GM13976 (cell line): ENCODE results near the gene BTNL9.
"Not testable (repeated sequence)": the region's sequence is repeated elsewhere in the genome, so short reads cannot be mapped to it uniquely, and the experiment has no call there.

Experiments
- DNase-seq: peaks from one replicate; pipeline ENCODE4 v3.0.0; 2012; ENCODE audit warnings: low spot score
- in situ Hi-C: fragments of 300-500 bp; cut with MboI; formaldehyde crosslinking; loops from one replicate; pipeline ENCODE4 v1.12.0; 2022; ENCODE audit warnings: low sequenced_read_pairs, mixed read lengths, inconsistent platforms; ENCODE audit not compliant: unreplicated experiment
- TF ChIP-seq, protein P1 (sequence below): IDR thresholded peaks from 2 replicates; pipeline ENCODE4 v1.5.1; 2012; ENCODE audit warnings: borderline replicate concordance, mild to moderate bottlenecking; ENCODE audit not compliant: insufficient read depth; ENCODE audit errors: extremely low read depth, missing control alignments, control extremely low read depth

Gene BTNL9

DNA sequence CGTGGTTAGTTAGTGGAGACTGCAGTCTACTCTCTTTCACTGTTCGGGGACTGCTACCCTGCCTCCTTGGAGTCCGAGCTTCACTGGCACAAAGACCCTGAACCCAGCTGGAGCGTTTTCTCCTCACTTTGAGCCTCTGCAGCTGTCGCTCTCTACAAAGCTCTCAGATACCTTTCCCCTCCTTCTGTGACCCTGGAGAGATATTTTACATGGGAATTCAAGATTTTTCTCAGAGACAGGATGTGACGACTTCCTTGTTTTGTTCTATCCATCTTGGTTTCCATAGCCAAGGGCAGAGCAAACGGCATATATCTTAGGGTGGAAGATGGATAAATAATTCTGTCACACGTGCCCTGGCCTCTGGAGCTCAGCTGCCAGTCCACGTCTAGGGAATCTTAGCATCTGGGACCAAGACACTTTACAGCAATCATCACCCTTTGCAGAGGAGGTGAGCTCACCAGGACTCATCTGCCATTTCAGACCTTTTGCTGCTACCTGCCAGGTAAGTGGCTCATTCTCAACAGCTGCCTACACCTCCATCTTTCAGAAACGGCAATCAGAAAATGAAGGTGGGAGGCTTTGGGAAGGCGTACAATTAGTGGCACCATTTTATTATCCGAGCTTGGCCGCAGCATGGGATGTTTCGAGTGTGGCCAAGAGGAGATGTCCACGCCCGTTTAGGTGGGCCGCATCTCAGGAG is at the start of gene BTNL9:
Gene BTNL9, plus strand, starts transcription at position 336 of the 700 bp plus-strand sequence. CDS start 5,224 bp downstream, outside the sequence.
- DNase-seq, result no peak
- TF ChIP-seq, protein P1, sequence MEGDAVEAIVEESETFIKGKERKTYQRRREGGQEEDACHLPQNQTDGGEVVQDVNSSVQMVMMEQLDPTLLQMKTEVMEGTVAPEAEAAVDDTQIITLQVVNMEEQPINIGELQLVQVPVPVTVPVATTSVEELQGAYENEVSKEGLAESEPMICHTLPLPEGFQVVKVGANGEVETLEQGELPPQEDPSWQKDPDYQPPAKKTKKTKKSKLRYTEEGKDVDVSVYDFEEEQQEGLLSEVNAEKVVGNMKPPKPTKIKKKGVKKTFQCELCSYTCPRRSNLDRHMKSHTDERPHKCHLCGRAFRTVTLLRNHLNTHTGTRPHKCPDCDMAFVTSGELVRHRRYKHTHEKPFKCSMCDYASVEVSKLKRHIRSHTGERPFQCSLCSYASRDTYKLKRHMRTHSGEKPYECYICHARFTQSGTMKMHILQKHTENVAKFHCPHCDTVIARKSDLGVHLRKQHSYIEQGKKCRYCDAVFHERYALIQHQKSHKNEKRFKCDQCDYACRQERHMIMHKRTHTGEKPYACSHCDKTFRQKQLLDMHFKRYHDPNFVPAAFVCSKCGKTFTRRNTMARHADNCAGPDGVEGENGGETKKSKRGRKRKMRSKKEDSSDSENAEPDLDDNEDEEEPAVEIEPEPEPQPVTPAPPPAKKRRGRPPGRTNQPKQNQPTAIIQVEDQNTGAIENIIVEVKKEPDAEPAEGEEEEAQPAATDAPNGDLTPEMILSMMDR, result no peak
- in situ Hi-C loops, result no loop called here

DNA sequence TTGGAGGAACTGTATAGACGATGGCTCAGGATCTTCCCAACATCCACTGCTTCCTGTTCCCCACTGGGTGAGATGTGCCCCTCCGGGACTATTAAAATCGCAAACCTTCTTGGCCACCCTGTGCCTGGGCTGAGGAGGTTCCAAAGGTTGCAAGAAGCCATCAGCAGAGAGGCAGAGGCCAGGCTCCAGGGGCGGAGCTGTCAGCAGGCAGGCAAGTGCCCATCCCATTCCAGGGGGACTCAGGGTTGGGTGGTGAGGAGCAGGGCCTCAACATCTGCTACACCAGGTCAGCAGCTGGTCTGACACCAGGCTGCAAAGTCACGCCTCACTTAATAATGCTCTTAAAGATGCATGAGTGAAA is 49.2 kb upstream of the BTNL9 start:
- in situ Hi-C loops, result no loop called here
- TF ChIP-seq, protein P1, result no peak
- DNase-seq, result no peak

DNA sequence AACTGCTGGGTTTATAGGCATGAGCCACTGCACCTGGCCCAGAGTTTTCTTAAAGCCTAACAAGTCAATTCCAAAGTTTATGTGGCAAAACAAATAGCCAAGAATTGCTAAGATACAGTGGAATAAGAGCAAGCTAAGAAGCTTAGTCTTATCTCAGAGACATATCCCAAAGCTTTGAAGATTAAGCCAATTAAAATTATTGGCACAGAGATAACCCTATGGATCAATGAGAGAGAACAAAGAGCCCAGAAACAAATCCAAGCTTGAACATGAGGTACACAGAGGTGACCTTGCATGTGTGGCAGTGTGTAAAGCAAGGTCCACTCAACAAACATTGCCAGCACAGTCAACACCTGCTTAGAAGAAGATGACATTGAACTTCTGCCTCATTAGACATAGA is 38.1 kb upstream of the BTNL9 start:
- TF ChIP-seq, protein P1, result no peak
- DNase-seq, result no peak
- in situ Hi-C loops, result loop anchor here (10.0 kb wide), 1 partner anchor 57 kb away; no protein-coding TSS in a partner anchor

DNA sequence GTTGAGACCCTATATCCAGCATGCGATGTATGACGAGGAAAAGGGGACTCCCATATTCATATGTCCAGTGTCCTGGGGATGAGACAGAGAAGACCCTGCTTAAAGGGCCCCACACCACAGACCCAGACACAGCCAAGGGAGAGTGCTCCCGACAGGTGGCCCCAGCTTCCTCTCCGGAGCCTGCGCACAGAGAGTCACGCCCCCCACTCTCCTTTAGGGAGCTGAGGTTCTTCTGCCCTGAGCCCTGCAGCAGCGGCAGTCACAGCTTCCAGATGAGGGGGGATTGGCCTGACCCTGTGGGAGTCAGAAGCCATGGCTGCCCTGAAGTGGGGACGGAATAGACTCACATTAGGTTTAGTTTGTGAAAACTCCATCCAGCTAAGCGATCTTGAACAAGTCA is 34.3 kb upstream of the BTNL9 start:
- in situ Hi-C loops, result loop anchor here (10.0 kb wide), 1 partner anchor 61 kb away; no protein-coding TSS in a partner anchor
- TF ChIP-seq, protein P1, result no peak

DNA sequence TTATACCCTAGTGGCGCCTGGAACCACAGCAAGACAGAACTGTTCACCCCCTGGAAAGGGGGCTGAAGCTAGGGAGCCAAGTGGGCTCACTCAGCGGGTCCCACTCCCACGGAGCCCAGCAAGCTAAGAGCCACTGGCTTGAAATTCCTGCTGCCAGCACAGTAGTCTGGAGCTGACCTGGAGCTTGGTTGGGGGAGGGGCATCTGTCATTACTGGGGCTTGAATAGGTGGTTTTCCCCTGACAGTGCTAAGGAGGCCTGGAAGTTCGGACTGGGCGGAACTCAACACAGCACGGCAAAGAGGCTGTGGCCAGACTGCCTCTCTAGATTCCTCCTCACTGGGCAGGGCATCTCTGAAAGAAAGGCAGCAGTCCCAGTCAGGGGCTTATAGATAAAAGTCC is 31.9 kb upstream of the BTNL9 start:
- TF ChIP-seq, protein P1, result no peak
- no peak for DNase-seq
- in situ Hi-C loops, result loop anchor here (10.0 kb wide), 1 partner anchor 63 kb away; no protein-coding TSS in a partner anchor

More for the DNA sequence above, 34.3 kb upstream of the BTNL9 start:
- no peak for DNase-seq

DNA sequence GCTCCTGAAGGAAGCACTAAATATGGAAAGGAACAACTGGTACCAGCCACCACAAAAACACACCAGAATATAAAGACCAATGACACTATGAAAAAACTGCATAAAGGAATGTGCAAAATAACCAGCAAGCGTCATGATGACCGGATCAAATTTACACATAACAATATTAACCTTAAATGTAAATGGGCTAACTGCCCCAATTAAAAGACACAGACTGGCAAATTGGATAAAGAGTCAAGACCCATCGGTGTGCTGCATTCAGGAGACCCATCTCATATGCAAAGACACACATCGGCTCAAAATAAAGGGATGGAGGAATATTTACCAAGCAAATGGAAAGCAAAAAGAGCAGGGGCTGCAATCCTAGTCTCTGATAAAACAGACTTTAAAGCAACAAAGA is 30.0 kb upstream of the BTNL9 start:
- in situ Hi-C loops, DNase-seq: not testable (repeated sequence)

DNA sequence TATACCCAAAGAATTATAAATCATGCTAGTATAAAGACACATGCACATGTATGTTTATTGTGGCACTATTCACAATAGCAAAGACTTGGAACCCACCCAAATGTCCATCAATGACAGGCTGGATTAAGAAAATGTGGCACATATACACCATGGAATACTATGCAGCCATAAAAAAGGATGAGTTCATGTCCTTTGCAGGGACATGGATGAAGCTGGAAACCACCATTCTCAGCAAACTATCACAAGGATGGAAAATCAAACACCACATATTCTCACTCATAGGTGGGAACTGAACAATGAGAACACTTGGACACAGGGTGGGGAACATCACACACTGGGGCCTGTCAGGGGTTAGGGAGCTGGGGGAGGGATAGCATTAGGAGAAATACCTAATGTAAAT is 25.4 kb upstream of the BTNL9 start:
- DNase-seq, in situ Hi-C loops: not testable (repeated sequence)

DNA sequence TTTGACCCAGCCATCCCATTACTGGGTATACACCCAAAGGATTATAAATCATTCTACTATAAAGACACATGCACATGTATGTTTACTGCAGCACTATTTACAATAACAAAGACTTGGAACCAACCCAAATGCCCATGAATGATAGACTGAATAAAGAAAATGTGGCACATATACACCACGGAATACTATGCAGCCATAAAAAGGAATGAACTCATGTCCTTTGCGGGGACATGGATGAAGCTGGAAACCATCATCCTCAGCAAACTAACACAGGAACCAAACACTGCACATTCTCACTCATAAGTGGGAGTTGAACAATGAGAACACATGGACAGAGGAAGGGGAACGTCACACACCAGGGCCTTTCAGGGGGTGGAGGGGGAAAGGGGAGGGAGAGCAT is 22.6 kb upstream of the BTNL9 start:
- in situ Hi-C loops, DNase-seq: not testable (repeated sequence)
